HG03469 (cell line): ENCODE measurements around the gene FZD7.
A peak's percentile ranks its signal among the peaks of the same experiment; 100 is the strongest.

ENCODE experiments used
- ATAC-seq: cut with Tn5 transposase; IDR thresholded peaks from one replicate; pipeline ENCODE4 v1.9.1; 2021; ENCODE audit warnings: mild to moderate bottlenecking, moderate library complexity, moderate number of reproducible peaks; ENCODE audit not compliant: unreplicated experiment

FZD7 gene

DNA sequence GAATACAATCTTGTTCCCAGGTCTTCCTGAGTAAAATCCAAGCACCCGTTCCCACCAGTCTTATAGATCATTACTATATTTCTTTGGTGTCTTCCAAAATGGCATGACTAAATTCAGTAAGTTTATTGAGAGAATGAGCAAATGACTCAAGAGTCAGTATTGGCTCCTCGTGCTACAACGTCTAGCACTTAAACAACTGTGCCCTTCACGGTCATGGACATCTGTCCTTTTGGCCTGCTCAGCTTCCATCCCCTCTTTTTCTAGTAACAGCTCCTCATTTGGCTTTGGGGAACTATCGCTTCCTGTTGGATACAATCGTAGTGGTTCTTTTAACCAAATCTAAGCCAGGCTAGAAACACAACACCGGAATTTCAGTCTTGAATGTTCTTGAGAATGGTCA lies 24.1 kb upstream of the FZD7 start:
- no peak for ATAC-seq

DNA sequence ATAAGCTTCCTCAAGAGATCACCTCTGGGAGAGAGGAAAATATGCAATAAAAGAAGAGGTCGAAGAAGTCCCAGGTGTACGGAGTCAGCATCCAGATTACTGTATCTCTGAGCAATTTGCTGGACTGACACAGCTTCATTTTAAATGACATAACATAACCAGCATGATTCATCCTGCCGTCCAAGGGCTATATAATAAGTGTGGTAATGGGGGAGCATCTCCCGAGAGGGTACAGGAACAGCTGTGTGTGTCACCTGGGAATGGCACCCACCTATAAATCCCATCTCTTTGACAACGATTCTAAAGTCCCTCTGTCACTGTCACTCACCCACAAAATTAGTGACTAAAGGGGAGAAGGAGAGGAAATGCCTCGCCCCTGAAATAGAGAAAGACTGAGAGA lies 19.3 kb upstream of the FZD7 start:
- no peak for ATAC-seq

GRCh38 chr2:202014759-202015211 lies 18.9 kb upstream of the FZD7 start:
- no peak for ATAC-seq

DNA sequence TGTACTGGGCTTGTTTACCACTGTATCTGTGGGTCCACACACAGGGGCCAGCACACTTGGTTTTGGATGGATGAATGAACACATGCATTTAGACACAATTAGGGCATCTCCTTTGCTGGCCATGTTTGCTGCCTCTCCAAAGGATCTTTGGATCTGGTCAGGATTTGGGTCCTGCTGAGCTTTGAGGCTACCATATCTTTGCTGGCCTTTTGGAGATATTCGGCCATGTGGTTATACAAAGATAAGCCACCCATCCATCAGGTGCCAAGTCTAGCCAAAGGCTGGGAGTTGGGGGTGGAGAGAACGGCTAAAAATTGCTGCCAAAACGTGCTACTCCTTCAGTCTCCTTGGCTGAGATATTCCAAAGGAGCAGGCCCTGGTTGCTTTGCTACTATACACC lies 18.2 kb upstream of the FZD7 start:
- ATAC-seq, result no peak

- ATAC-seq, result no peak
Measured at GRCh38 chr2:202016579-202017227, 17.0 kb upstream of the FZD7 start.

- ATAC-seq, result no peak
Measured at GRCh38 chr2:202017940-202018339, 15.7 kb upstream of the FZD7 start.

DNA sequence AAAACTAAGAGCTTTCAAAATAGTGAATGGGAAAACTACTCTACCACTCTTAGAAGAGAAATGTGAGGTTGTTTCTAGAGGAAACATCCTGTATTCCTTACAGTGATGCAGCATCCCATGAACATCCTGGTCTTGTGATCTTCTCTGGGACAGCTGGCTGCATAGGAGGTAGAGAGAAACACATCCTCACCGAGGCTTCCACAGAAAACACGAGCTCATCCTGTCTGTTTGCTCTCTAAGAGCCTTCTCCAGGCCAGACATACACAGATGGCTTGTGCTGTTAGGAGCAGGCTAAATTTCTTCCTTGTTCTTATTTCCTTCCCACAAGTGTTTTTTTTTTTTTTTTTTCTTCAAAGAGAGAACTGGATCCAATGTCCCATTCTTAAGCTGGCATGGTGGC lies 14.7 kb upstream of the FZD7 start:
- ATAC-seq, result no peak

GRCh38 chr2:202019689-202020450 lies 13.8 kb upstream of the FZD7 start:
- no peak for ATAC-seq

- no peak for ATAC-seq
Measured at GRCh38 chr2:202022755-202023154, 10.9 kb upstream of the FZD7 start.

DNA sequence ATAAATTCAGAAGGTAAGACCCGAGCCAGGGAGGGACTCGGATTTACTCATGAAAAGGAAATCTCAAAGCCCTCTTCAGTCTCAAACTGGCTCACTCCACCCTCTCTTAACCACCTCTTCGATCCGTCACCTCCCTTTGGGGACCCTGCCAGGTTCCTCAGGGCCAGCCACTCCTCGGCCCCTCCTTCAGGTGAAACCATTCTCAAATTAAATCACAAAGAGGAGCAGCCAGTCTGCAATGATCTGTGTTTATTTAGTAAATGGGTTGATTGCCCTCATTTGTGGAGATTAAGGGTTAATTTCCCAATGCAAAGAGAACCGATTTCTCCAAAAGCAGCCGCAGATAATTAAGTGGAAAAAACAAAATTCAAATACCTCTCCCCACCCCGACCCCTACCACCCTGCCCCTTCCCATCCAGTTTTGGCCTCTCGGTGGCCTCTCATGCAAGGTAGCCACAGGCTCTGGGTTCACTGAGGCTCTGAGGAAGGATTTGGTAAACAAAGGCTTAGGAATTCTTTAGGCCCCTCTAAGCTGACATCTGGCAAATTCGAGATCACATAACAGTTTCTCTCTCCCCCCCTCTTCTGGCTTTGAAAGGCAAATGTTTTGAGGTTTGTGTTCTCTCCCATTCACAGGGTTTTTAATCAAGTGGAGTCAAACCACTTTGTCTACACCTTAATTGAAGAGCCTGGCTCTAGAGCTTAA lies 10.3 kb upstream of the FZD7 start:
- no peak for ATAC-seq

GRCh38 chr2:202023904-202024266 lies 9.8 kb upstream of the FZD7 start:
- no peak for ATAC-seq

GRCh38 chr2:202024871-202025270 lies 8.8 kb upstream of the FZD7 start:
- no peak for ATAC-seq

DNA sequence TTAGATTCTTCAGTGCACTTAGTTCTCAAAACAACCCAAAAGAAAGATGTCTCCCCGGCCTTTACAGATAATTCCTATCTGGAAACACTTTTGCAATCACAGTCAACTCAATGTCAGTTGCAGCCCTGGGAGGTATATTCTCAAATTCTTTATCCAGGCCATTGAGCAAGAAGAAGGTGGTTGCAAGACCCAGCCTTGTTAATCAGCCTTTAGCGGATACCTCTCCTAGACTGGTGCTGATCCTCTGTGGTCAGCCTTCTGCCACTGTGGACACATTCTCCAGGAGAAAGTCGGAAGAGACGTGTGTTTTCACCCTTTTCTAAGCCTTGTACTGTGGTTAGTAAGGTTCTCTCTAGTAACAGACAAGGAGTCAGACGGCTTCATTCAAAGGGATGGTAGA lies 7.8 kb upstream of the FZD7 start:
- ATAC-seq, result no peak

DNA sequence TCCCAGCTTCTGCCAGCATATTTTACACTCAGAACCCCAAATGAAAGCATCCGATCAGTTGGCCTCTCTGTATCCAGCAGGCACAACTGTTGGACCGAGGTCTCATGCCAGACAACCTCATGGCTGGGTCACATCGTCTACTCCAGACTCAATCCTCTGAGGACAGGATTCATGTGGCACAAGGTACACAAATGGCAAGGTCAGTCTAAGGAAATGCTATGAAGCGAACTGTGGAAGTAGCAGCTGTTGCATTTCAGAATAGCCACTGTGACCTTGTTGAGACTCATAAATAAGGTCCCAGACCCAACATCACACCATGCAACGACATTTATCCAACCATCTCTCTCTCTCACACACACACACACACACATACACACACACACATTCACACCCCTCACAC lies 7.1 kb upstream of the FZD7 start:
- ATAC-seq, result no peak

- no peak for ATAC-seq
Measured at GRCh38 chr2:202030691-202031090, 3.0 kb upstream of the FZD7 start.

DNA sequence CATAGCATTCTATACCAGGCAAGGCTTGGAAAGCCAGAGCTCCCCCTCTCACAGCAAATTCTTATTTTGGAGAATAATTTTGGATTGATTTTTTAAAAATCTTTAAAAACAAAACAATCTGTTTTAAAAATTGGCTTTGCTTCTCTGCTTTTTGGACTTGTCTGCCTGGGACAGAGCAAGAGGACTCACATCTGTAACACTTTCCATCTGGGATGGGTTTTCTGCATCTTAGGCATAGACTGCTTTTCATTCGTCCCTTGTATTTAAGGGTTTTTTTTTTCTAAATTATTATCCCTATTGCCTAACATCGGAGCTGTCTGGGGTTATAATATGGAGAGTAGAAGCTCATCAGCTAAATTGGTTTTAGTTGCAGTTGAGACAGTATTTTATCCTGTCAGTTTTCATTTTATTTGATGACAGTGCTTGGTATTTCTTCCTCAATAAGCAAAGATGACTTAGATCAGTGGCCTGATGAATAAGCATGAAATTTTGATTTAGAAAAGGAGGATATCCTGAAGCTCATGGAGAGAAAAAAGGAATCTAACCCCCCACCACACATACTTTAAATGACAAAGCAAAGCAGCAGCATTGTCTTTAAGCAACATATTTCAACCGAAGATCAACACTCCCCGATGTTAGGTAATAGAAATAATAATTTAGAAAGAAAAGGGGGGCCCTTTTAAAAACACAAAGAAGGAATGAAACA lies 2.3 kb upstream of the FZD7 start:
- ATAC-seq, result no peak

DNA sequence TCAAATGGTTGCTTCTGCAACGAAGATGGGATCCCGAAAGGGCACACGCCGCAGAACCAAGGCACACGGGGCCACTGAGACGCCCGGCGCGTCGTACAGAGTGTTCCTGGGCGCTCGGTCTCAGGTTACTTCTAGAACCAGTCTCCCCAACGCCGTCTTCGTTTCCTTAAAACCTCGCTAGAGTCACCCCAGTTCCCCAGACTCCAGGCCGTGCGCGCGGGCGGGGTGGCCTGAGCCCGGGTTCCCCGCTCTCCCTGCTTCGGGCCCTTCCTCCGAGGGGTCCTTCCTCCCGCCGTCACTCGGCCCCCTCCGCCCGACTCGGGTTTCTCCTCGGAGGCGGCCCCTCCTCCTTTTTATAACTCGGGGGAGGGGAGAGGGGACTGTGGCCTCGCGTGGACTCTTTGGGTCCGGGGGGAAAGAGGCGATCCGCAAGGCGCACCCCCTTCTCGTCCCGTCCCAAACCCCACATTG lies 774 bp upstream of the FZD7 start:
- no peak for ATAC-seq

DNA sequence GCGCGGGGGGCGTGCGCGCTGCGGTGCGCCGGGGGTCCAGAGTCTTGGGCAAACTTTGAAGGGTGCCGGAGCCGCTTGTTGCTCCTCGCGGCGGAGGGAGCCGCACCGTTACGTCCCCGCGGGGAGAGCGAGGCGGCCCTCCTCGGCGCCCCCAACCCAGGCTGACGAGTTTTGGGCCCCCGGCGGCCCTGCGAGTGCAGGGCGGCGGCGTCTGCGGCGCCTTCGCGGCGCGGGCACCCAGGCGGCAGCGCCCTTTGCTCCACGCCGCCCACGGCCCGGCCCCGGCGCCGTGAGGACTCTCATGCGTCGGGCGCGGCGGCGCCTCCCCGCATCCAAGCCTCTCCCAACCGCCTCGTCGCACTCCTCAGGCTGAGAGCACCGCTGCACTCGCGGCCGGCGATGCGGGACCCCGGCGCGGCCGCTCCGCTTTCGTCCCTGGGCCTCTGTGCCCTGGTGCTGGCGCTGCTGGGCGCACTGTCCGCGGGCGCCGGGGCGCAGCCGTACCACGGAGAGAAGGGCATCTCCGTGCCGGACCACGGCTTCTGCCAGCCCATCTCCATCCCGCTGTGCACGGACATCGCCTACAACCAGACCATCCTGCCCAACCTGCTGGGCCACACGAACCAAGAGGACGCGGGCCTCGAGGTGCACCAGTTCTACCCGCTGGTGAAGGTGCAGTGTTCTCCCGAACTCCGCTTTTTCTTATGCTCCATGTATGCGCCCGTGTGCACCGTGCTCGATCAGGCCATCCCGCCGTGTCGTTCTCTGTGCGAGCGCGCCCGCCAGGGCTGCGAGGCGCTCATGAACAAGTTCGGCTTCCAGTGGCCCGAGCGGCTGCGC lies 814 bp downstream of the FZD7 start:
- peak; percentile 7 for ATAC-seq

GRCh38 chr2:202035089-202035940 lies 1.7 kb downstream of the FZD7 start:
- no peak for ATAC-seq
